GM12878 (cell line): ENCODE results near the gene DHDH. TPM values are rescaled to one million over a fixed set of nuclear protein-coding genes. Genes with fewer than 3 reads are reported as not detected.

Experiments used
- ATF2 ChIP-seq: IDR thresholded peaks from 2 replicates; pipeline ENCODE4 v1.6.1; 2012; ENCODE audit warnings: low read length, inconsistent platforms
- CHD4 ChIP-seq: fragments of 200-600 bp; sonication (generic); IDR thresholded peaks from 2 replicates; pipeline ENCODE4 v1.6.1; 2016; ENCODE audit warnings: mild to moderate bottlenecking
- FOXM1 ChIP-seq: IDR thresholded peaks from 2 replicates; pipeline ENCODE4 v1.6.1; 2012; ENCODE audit warnings: low read depth, mild to moderate bottlenecking, inconsistent platforms, low read length, moderate library complexity
- JUND ChIP-seq: IDR thresholded peaks from 2 replicates; pipeline ENCODE4 v1.6.1; 2012; ENCODE audit warnings: low read depth, mild to moderate bottlenecking, low read length, improper control_type of control experiment, moderate library complexity
- MTA2 ChIP-seq: fragments of 450-650 bp; IDR thresholded peaks from 2 replicates; pipeline ENCODE4 v1.6.1; 2016; ENCODE audit warnings: low read depth, mild to moderate bottlenecking, moderate library complexity
- MYB ChIP-seq: fragments of 150-350 bp; IDR thresholded peaks from 2 replicates; pipeline ENCODE4 v1.6.1; 2014; ENCODE audit warnings: mild to moderate bottlenecking, low read depth, low read length, borderline replicate concordance
- PAX5 ChIP-seq: IDR thresholded peaks from 2 replicates; pipeline ENCODE4 v1.6.1; 2011; ENCODE audit warnings: low read depth, low read length, borderline replicate concordance
- POLR2A ChIP-seq: IDR thresholded peaks from 2 replicates; pipeline ENCODE4 v1.6.1; 2011; ENCODE audit warnings: low read depth, mild to moderate bottlenecking, low read length
- SMAD5 ChIP-seq: IDR thresholded peaks from 2 replicates; pipeline ENCODE4 v1.6.1; 2016; ENCODE audit warnings: antibody characterized with exemption, low read depth
- SREBF1 ChIP-seq: IDR thresholded peaks from 2 replicates; pipeline ENCODE4 v1.6.1; 2012; ENCODE audit warnings: mild to moderate bottlenecking, low read length
- SREBF2 ChIP-seq: IDR thresholded peaks from 2 replicates; pipeline ENCODE4 v1.6.1; 2012; ENCODE audit warnings: mild to moderate bottlenecking, low read length
- SUPT20H ChIP-seq: IDR thresholded peaks from 2 replicates; pipeline ENCODE4 v1.6.1; 2011; ENCODE audit warnings: low read depth, mild to moderate bottlenecking, low read length, moderate library complexity, borderline replicate concordance; ENCODE audit not compliant: control insufficient read depth
- SUZ12 ChIP-seq: fragments of 200-600 bp; sonication (generic); IDR thresholded peaks from one replicate; pipeline ENCODE4 v1.6.1; 2018; ENCODE audit warnings: antibody characterized with exemption, mild to moderate bottlenecking; ENCODE audit not compliant: unreplicated experiment
- TARDBP ChIP-seq: IDR thresholded peaks from 2 replicates; pipeline ENCODE4 v1.6.1; 2016; ENCODE audit warnings: borderline replicate concordance
- TCF12 ChIP-seq: IDR thresholded peaks from 2 replicates; pipeline ENCODE4 v1.6.1; 2011; ENCODE audit warnings: low read depth, mild to moderate bottlenecking, low read length
- YY1 ChIP-seq: IDR thresholded peaks from 2 replicates; pipeline ENCODE4 v1.6.1; 2011; ENCODE audit warnings: low read depth, mild to moderate bottlenecking, low read length
- ZSCAN29 ChIP-seq: fragments of 450-650 bp; IDR thresholded peaks from 2 replicates; pipeline ENCODE4 v1.6.1; 2017; ENCODE audit warnings: mild to moderate bottlenecking, moderate library complexity
- ZZZ3 ChIP-seq: IDR thresholded peaks from 2 replicates; pipeline ENCODE4 v1.6.1; 2011; ENCODE audit warnings: low read depth; ENCODE audit not compliant: control insufficient read depth, insufficient read length
- polyA plus RNA-seq, 11 experiments: library from polyadenylated mRNA; depleted of rRNA in 4 of 11; unstranded in 6 of 11; stranded (reverse) in 5 of 11; fragments of >200 nt; fragmentation: Nextera tagmentation in 4 of 11; fragmentation: Illumina TruSeq in 1 of 11; extraction: Ambion mirVana in 4 of 11; extraction: Trizol in 1 of 11; gene quantifications; 1 replicate in 1 of 11; 2 replicates in 10 of 11; pipeline versions ENCODE4 v1.2.1 to v1.2.3, GENCODE V29; 2011 to 2016; ENCODE audit warnings: inconsistent platforms in 2 of 11, missing spikeins in 2 of 11, low read depth in 1 of 11
- total RNA-seq, 4 experiments: library from RNA; depleted of rRNA in 3 of 4; stranded (reverse); fragments of >200 nt in 3 of 4; fragmentation: Illumina TruSeq in 1 of 4; extraction: Trizol in 1 of 4; gene quantifications; 2 replicates each; pipeline versions ENCODE4 v1.2.1 to v1.2.3, GENCODE V29; 2013 to 2021
- TF ChIP-seq, protein P1 (sequence below): fragments of 150-350 bp; IDR thresholded peaks from 2 replicates; pipeline ENCODE4 v1.6.1; 2014; ENCODE audit warnings: mild to moderate bottlenecking, low read depth, low read length
- TF ChIP-seq, protein P2 (sequence below): fragments of 450-650 bp; conservative IDR thresholded peaks from 2 replicates; pipeline ENCODE4 v1.6.1; 2017; ENCODE audit warnings: mild to moderate bottlenecking, moderate library complexity

Gene DHDH
- total and polyA plus RNA-seq, 10 of the 15 experiments (the other 5 are each of a cell fraction or from before 2014, with no cell fraction given): 0.13 to 0.21 (median 0.15) TPM; not detected in 7

DNA sequence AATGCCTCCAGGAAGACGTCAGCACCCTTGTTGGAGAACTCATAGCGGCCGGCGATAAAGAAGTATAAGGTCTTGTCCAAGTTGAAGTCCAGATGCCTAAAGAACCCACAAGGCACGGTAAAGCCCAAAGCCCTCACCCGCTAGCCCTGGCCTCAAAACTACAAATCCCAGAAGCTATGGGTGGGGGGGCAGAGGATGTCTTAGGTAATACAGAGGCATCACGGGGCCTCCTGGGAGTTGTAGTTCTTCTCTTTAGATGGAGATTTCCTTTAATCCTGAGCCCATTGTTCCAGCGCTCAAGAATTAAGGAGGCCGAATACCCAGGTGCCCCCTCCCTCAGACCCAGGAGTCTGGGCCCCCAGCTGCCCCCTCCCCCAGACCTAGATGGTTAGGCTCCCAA lies 48.8 kb downstream of the DHDH start (continued):
- TF ChIP-seq SUZ12 (no peak), ZSCAN29 (no peak), SREBF1 (no peak), ATF2 (no peak), MYB (no peak), ZZZ3 (no peak), MTA2 (no peak), TARDBP (no peak), POLR2A (no peak), SREBF2 (no peak), TCF12 (no peak), SMAD5 (no peak), FOXM1 (no peak), SUPT20H (no peak), PAX5 (no peak), YY1 (0 out of 2 replicates have a peak, but pooled peaks have one; percentile 34), CHD4 (no peak), JUND (no peak)
- TF ChIP-seq, protein P1, sequence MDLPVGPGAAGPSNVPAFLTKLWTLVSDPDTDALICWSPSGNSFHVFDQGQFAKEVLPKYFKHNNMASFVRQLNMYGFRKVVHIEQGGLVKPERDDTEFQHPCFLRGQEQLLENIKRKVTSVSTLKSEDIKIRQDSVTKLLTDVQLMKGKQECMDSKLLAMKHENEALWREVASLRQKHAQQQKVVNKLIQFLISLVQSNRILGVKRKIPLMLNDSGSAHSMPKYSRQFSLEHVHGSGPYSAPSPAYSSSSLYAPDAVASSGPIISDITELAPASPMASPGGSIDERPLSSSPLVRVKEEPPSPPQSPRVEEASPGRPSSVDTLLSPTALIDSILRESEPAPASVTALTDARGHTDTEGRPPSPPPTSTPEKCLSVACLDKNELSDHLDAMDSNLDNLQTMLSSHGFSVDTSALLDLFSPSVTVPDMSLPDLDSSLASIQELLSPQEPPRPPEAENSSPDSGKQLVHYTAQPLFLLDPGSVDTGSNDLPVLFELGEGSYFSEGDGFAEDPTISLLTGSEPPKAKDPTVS: no peak
- TF ChIP-seq, protein P2, sequence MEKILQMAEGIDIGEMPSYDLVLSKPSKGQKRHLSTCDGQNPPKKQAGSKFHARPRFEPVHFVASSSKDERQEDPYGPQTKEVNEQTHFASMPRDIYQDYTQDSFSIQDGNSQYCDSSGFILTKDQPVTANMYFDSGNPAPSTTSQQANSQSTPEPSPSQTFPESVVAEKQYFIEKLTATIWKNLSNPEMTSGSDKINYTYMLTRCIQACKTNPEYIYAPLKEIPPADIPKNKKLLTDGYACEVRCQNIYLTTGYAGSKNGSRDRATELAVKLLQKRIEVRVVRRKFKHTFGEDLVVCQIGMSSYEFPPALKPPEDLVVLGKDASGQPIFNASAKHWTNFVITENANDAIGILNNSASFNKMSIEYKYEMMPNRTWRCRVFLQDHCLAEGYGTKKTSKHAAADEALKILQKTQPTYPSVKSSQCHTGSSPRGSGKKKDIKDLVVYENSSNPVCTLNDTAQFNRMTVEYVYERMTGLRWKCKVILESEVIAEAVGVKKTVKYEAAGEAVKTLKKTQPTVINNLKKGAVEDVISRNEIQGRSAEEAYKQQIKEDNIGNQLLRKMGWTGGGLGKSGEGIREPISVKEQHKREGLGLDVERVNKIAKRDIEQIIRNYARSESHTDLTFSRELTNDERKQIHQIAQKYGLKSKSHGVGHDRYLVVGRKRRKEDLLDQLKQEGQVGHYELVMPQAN: no peak
